Endothelial cell of umbilical vein (primary cell): Measurements from ENCODE around the gene DHX35. TPM values are rescaled to one million over a fixed set of nuclear protein-coding genes. Genes with fewer than 3 reads are reported as not detected.

ENCODE experiments used
- BruUV-seq: library from RNA; stranded (reverse); fragments of 400-500 nt; replicated peaks from 2 replicates; lab custom pipeline; 2021; lab: Mats Ljungman, UMichigan
- CTCF ChIA-PET: fragments of 300-600, 350-600 bp; sonication (Branson Sonifier 250); formaldehyde crosslinking; loops from one replicate; lab custom pipeline; 2021; ENCODE audit warnings: antibody characterized with exemption, inconsistent platforms; lab: Charles Lee
- POLR2A ChIA-PET: fragments of 300-600, 350-600 bp; sonication (Branson Sonifier 250); formaldehyde crosslinking; loops from one replicate; lab custom pipeline; 2021; ENCODE audit warnings: antibody characterized with exemption, inconsistent platforms; lab: Charles Lee
- DNase-seq: peaks from one replicate; pipeline ENCODE4 v3.0.0-alpha.2; 2011; ENCODE audit warnings: low read depth, low spot score
- FAIRE-seq: peaks from 2 replicates; lab custom pipeline; 2011; peaks lifted over from hg19 to GRCh38; lab: Jason Lieb, UNC
- H2AFZ ChIP-seq: 2 replicates; pipeline ENCODE4 v1.6.0; 2012; ENCODE audit warnings: low read depth, low read length, control low read depth, inconsistent platforms
- H3K27ac ChIP-seq: 2 replicates; pipeline ENCODE4 v1.5.1; 2011; ENCODE audit warnings: low read depth, mild to moderate bottlenecking, control low read depth, low read length, moderate library complexity; ENCODE audit not compliant: insufficient read depth
- H3K27me3 ChIP-seq, 2 experiments: 2 replicates each; pipeline versions ENCODE4 v1.6.0 to v1.6.1; 2011; ENCODE audit warnings: low read length in 2 of 2, mixed read lengths in 1 of 2; ENCODE audit not compliant: control insufficient read depth in 2 of 2, insufficient read depth in 2 of 2
- H3K36me3 ChIP-seq, 2 experiments: 2 replicates in 1 of 2; 3 replicates in 1 of 2; pipeline ENCODE4 v1.5.1; 2011; ENCODE audit warnings: low read length in 2 of 2, mild to moderate bottlenecking in 1 of 2, moderate library complexity in 1 of 2; ENCODE audit not compliant: control insufficient read depth in 2 of 2, insufficient read depth in 2 of 2; ENCODE audit errors: extremely low read depth in 1 of 2
- H3K4me1 ChIP-seq: 3 replicates; pipeline ENCODE4 v1.5.1; 2011; ENCODE audit warnings: mild to moderate bottlenecking, low read length; ENCODE audit not compliant: control insufficient read depth, insufficient read depth; ENCODE audit errors: extremely low read depth
- H3K4me2 ChIP-seq: 2 replicates; pipeline ENCODE4 v1.6.1; 2011; ENCODE audit warnings: low read length, control low read depth, mixed read lengths; ENCODE audit not compliant: insufficient read depth
- H3K4me3 ChIP-seq, 3 experiments: fragments of 200-600 bp in 1 of 3; sonication (generic), shearing (Covaris generic) in 1 of 3; replicated peaks in 1 of 3; 2 replicates each; pipeline ENCODE4 v1.5.1; 2011 to 2016; ENCODE audit warnings: control low read depth in 3 of 3, low read length in 3 of 3, mild to moderate bottlenecking in 2 of 3, inconsistent platforms in 1 of 3, low read depth in 1 of 3, moderate library complexity in 1 of 3; ENCODE audit not compliant: insufficient read depth in 1 of 3
- H3K79me2 ChIP-seq: 2 replicates; pipeline ENCODE4 v1.6.0; 2012; ENCODE audit warnings: low read length, inconsistent platforms; ENCODE audit not compliant: control insufficient read depth, insufficient read depth
- H3K9ac ChIP-seq: replicated peaks from 2 replicates; pipeline ENCODE3; 2011; ENCODE audit warnings: low read length, control low read depth; ENCODE audit not compliant: insufficient read depth; ENCODE audit errors: extremely low read depth
- H3K9me1 ChIP-seq: replicated peaks from 3 replicates; pipeline ENCODE4 v1.6.0; 2011; ENCODE audit warnings: mild to moderate bottlenecking, low read length; ENCODE audit not compliant: control insufficient read depth, insufficient read depth; ENCODE audit errors: extremely low read depth
- H3K9me3 ChIP-seq: replicated peaks from 2 replicates; pipeline ENCODE4 v1.5.1; 2012; ENCODE audit warnings: low read length, inconsistent platforms; ENCODE audit not compliant: control insufficient read depth, insufficient read depth
- H4K20me1 ChIP-seq: replicated peaks from 2 replicates; pipeline ENCODE3; 2011; ENCODE audit warnings: mild to moderate bottlenecking, low read length; ENCODE audit not compliant: control insufficient read depth, insufficient read depth; ENCODE audit errors: extremely low read depth
- EZH2 ChIP-seq: IDR thresholded peaks from 2 replicates; pipeline ENCODE4 v1.6.1; 2012; ENCODE audit warnings: borderline replicate concordance, low read depth, mild to moderate bottlenecking, moderate library complexity, low read length, inconsistent platforms; ENCODE audit not compliant: severe bottlenecking
- POLR2AphosphoS5 ChIP-seq: IDR thresholded peaks from 2 replicates; pipeline ENCODE4 v1.6.1; 2012; ENCODE audit warnings: low read depth, mild to moderate bottlenecking, control low read depth, low read length, moderate library complexity; ENCODE audit not compliant: insufficient read depth
- dilution Hi-C: fragments of 300-500 bp; cut with MboI; formaldehyde crosslinking; loops from one replicate; pipeline ENCODE4 v1.15.0; 2019; ENCODE audit warnings: low sequenced_read_pairs; ENCODE audit not compliant: extremely low pct_ligation_motif_present
- intact Hi-C: fragments of 100-400 bp; cut with micrococcal nuclease; formaldehyde crosslinking; loops from one replicate; pipeline ENCODE4 v1.10.0; 2022
- polyA plus RNA-seq, 4 experiments: library from polyadenylated mRNA; depleted of rRNA in 3 of 4; stranded (reverse) in 3 of 4; unstranded in 1 of 4; fragments of >200 nt; gene quantifications; 2 replicates each; pipeline versions ENCODE4 v1.2.1 to v1.2.3, GENCODE V29; 2011 to 2012; ENCODE audit warnings: missing spikeins in 1 of 4
- total RNA-seq: library from RNA; stranded (reverse); gene quantifications from 2 replicates; pipeline ENCODE4 v1.2.3, GENCODE V29; 2021
- TF ChIP-seq, protein P1 (sequence below), 2 donors: IDR thresholded peaks; 1 replicate in 1 of 2; 2 replicates in 1 of 2; pipeline ENCODE4 v1.5.1; 2011; ENCODE audit warnings: low read length in 2 of 2, mild to moderate bottlenecking in 2 of 2, moderate library complexity in 2 of 2, control low read depth in 1 of 2, inconsistent platforms in 1 of 2, low read depth in 1 of 2; ENCODE audit not compliant: insufficient read depth in 1 of 2; ENCODE audit errors: extremely low read depth in 1 of 2
- TF ChIP-seq, protein P2 (sequence below): IDR thresholded peaks from 2 replicates; pipeline ENCODE4 v1.6.1; 2011; ENCODE audit not compliant: insufficient read depth, insufficient read length

DHX35 gene
- total and polyA plus RNA-seq, 2 donors (not counting 3 experiments of a cell fraction or from before 2014, with no cell fraction given) = 10.0 to 13.0 TPM

- no TSS peak for BruUV-seq
- POLR2A ChIA-PET = interaction anchor here (0.7 kb wide), 1 partner anchor 170 kb away, joined by 7 read pairs; no protein-coding TSS in a partner anchor
These were observed 86.0 kb downstream of the DHX35 start for GRCh38 chr20:39048000-39048696.

More at GRCh38 chr20:39048000-39048696, 86.0 kb downstream of the DHX35 start:
- FAIRE-seq (peak; percentile 91), DNase-seq (peak; percentile 79)
- dilution Hi-C loops = no loop called here
- Histone ChIP-seq H2AFZ (no peak overlapping the region), H3K4me3 (no peak overlapping the region), H3K4me2 (no peak overlapping the region), H3K79me2 (no peaks in the 10 kb centered on the region), H3K9me1 (no peaks in the 10 kb centered on the region), H3K36me3 (no peaks in the 10 kb centered on the region), H4K20me1 (no peaks in the 10 kb centered on the region), H3K9ac (no peak overlapping the region), H3K27me3 (no peaks in the 10 kb centered on the region), H3K4me1 (peaks cover 3% of the 10 kb centered on the region), H3K27ac (no peak overlapping the region), H3K9me3 (no peaks in the 10 kb centered on the region)
- CTCF ChIA-PET = interaction anchor here (1.1 to 5.3 kb wide), 8 partner anchors 9 to 401 kb away, joined by 3 to 143 read pairs (median 12); partner anchors contain the start of gene FAM83D
- intact Hi-C loops = loop anchor here (1.0 to 5.0 kb wide), 6 partner anchors 86 to 415 kb away; partner anchors contain the start of genes ACTR5, DHX35 and FAM83D
- TF ChIP-seq POLR2AphosphoS5 = peak; percentile 15
- TF ChIP-seq, protein P1, sequence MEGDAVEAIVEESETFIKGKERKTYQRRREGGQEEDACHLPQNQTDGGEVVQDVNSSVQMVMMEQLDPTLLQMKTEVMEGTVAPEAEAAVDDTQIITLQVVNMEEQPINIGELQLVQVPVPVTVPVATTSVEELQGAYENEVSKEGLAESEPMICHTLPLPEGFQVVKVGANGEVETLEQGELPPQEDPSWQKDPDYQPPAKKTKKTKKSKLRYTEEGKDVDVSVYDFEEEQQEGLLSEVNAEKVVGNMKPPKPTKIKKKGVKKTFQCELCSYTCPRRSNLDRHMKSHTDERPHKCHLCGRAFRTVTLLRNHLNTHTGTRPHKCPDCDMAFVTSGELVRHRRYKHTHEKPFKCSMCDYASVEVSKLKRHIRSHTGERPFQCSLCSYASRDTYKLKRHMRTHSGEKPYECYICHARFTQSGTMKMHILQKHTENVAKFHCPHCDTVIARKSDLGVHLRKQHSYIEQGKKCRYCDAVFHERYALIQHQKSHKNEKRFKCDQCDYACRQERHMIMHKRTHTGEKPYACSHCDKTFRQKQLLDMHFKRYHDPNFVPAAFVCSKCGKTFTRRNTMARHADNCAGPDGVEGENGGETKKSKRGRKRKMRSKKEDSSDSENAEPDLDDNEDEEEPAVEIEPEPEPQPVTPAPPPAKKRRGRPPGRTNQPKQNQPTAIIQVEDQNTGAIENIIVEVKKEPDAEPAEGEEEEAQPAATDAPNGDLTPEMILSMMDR (IDR thresholded peaks at IDR 0.05; ENCODE audit: extremely low read depth in 1 of 2, insufficient read depth in 1 of 2, low read depth in 1 of 2, low read length in 2 of 2) = peak; percentile 96 to 99
- TF ChIP-seq EZH2 = no peak
- TF ChIP-seq, protein P2, sequence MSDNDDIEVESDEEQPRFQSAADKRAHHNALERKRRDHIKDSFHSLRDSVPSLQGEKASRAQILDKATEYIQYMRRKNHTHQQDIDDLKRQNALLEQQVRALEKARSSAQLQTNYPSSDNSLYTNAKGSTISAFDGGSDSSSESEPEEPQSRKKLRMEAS = no peak
